8988T (cell line): ENCODE measurements around the gene SQOR.
"Not testable (repeated sequence)": the region's sequence is repeated elsewhere in the genome, so short reads cannot be mapped to it uniquely, and the experiment has no call there.

ENCODE experiments used
- DNase-seq: peaks from one replicate; pipeline ENCODE4 v3.0.0; 2011

SQOR gene

DNA sequence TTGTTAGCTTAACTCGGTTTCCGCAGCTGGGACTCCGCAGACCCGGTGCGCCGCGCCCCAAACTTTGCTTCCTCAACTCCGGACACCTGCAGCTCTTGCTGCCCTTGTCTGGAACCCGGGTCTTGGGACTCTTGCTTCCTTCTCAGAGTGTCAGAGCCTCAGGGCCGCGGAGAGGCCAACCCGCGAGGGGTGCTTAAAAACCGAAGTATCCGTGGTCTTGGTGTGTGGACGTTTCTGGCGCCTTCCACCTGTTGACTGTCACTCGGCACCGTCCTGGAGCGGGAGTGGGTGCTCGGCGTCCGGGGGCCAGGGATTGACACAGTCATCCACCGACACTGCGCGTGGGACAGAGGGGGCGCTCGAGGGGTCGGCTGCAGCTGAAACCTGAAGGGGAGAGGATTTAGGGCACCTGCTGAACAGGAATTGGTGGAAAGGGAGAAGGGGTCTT is 386 bp downstream of the SQOR start:
- no peak for DNase-seq

DNA sequence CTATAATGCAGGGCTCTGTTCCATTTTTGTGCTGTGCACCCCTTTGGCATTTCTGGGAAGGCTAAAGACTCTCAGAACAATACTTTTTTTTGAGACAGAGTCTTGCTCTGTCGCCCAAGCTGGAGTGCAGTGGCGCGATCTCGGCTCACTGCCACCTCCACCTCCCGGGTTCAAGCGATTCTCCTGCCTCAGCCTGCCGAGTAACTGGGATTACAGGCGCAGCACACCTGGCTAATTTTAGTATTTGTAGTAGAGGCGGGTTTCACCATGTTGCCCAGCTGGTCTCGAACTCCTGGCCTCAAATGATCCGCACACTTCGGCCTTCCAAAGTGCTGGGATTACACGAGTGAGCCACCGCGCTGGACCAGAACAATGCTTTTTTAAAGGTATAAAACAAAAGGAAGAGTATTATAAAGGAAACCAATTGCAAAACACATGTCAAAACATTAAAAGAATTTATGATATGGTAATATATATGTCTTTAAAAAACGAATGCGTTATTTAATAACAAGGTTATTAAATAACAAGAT is 999 bp downstream of the SQOR start:
- DNase-seq = no peak

GRCh38 chr15:45637141-45637540 is 2.3 kb downstream of the SQOR start:
- no peak for DNase-seq

- DNase-seq = no peak
These were observed 2.8 kb downstream of the SQOR start for GRCh38 chr15:45637552-45638033.

DNA sequence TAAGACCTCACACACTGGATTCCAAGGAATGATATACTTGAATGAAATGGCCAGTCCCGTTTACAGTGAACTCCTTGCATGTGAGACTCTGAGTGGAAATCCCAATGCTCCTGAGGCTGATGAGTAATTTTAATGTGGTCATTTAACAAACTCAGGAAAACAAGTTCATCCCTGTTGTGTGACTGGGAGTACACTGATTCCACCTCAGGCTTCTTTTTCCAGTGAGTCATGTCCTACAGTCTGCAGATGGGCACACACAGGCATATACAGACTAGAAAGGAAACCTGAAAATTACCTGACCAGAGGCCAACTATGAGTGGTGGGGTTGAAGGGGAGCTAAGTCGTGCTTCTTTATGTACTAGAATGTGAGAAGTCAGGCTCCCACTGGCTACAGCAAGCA is 5.8 kb downstream of the SQOR start:
- DNase-seq = no peak

GRCh38 chr15:45641374-45641781 is 6.5 kb downstream of the SQOR start:
- DNase-seq = no peak

GRCh38 chr15:45641999-45642932 is 7.4 kb downstream of the SQOR start:
- DNase-seq = no peak

DNA sequence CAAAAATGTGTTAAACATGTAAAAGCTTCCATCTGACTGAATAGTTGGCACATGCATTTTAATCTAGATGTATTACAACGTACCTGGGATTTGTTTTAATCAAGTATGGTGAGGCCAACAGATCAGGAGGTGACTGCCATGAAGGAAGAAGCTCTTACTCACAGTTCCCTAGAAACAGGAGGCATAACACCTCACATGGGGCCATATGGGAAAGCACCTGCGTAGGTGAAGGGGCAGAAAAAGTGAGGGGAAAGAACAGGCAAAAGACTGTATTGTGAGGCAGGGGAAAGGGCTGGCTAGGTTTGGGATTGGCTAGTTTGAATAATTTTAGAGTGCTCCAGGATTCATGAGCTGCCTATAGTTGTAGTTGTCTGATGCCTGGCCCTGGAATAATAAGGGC is 9.6 kb downstream of the SQOR start:
- no peak for DNase-seq

DNA sequence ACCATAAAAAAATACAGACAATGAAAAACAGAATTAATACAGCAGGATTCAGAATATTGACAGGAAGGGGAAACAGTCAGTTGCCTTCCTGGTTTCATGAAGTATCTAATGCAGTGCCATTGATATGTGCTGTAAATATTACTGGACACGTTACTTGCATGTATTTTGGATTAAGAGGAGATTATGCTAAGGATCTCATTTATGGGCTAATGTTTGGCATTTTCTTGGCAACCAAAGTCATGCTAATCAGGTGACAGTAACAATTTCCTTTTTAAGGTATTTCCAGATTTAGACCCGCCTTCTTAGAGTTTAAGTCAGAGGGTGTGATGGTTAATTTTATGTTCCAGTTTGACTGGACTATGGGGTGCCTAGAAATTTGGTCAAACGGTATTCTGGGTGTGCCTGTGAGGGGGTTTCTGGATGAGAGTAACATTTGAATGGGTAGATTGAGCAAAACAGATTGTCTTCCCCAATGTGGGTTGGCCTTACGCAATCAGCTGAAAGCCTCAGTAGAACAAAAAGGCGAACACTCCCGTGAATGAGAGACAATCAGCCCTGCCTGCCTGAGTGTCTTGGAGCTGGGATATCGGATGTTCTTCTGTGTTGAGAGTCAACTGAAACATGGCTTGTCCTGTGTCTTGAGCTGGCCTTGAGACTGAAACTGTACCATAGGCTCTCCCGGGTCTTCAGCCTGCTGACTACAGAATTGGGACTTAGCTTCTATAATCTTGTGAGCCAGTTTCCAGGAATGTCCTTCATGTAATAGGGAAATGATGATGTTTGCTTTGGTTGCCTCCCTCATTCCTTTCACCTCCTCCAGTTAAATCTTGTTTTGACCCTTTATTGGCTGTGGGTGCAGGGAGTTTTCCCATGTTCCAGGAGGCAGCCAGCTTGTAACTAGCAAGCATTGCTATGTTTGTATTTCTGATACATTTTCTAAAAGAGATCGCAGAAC is 10.5 kb downstream of the SQOR start:
- no peak for DNase-seq

DNA sequence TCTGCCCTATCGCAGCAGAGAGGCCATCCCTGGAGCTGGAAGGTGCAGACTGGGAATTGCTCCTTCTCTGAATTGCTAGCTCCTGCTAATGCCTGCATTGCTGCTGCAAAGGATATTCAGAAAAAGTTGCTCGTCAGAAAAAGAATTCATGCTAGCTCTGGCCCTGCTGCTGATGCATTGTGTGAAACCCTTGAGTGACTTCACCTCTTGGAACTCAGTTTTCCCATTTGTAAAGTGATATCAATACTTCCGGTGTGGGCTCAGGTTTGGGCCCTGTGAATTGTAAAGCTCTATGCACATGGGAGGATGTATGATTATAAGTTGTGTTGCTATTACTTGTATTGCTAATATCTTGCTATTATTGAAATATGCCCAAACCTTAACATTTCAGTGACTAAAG is 11.4 kb downstream of the SQOR start:
- DNase-seq = no peak

GRCh38 chr15:45647828-45648227 is 13.0 kb downstream of the SQOR start:
- no peak for DNase-seq

DNA sequence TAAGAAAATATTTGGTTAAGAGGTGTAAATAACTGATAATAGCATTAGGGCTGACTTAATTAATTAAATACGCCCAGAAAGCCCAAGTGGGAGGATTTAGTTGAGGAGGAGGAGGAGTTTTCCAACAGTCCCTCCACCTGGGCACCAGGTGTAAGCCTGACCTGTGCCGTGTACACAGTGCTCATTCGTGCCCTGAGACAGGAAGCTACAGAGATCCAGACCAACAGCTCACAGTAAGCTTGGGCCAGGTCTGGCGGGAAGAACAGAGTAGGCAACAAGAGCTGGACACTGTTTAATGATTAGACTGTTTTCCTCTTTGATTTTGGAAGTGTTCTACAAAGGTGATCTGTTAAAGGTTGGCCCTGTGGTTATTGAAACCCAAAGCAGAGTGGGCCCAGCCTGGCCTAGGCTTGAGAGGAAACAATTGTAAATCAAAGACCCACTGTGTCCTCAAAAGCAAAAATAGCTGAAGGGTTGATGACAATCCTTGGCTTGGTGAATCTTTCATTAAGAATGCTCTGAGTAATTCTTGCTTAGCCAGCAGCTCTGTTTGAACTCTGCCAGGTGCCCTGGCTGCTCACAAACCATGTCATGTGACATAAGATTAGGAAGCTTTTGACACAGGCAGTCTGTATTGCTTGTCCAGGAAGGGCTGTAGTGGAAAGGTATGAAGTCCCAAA is 13.8 kb downstream of the SQOR start:
- peak; percentile 24 for DNase-seq

DNA sequence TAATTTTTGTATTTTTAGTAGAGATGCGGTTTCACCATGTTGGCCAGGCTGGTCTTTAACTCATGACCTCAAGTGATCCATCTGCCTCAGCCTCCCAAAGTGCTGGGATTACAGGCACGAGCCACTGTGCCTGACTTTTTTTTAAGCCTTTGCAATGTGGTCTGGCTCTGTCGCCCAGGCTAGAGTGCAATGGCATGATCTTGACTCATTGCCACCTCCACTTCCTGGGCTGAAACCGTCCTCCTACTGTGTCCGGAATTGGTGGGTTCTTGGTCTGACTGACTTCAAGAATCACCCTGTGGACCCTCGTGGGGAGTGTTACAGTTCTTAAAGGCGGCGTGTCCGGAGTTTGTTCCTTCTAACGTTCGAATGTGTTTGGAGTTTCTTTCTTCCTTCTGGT is 15.2 kb downstream of the SQOR start:
- not testable (repeated sequence) for DNase-seq

GRCh38 chr15:45650889-45651525 is 16.2 kb downstream of the SQOR start:
- no peak for DNase-seq

GRCh38 chr15:45653702-45654424 is 19.0 kb downstream of the SQOR start:
- no peak for DNase-seq

DNA sequence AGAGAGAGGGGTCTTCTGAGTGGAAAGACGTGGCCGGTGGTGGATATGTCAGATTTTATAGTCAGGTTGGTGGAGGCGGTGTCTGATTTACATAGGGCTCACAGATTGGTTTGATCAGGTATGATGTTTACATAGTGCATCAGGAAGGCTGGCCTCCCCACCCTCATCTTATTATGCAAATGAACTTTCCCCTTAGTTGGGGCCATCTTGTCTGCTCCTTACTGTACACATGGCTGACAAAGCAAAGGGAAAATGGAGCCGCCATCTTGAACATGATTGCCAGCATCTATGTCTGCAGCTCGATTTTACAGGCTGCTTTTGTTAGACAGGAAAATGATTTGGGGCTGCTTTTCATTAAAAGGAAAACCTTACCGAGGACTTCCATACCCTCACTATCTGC is 19.9 kb downstream of the SQOR start:
- DNase-seq = no peak

DNA sequence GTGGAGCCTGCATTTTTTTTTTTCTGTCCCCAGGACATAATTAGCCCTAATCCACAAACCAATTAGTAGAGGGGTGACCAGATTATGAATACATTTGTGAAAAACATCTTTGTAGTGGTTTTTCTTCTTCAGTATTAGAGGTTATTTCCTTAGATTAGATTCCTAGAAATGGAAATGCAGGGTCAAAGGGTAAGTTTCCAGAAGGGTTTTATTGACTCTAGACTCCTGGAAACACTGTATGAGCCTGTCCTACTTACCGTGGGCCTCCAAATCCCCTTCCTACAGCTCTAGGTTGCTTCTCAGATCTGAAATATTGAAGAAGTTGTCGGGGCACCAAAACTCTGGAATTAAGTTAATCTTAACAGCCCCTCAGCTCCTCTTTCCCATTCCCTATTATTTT is 22.4 kb downstream of the SQOR start:
- DNase-seq = no peak

- no peak for DNase-seq
These were observed 23.1 kb downstream of the SQOR start for GRCh38 chr15:45657764-45658545.

- no peak for DNase-seq
These were observed 25.6 kb downstream of the SQOR start for GRCh38 chr15:45660231-45660979.

GRCh38 chr15:45662375-45662774 is 27.5 kb downstream of the SQOR start:
- DNase-seq = no peak
